Tibial artery (tissue), 4 donors: ENCODE data around the gene METTL25B.

Experiments used
- DNase-seq, 2 donors: peaks; one replicate each; pipeline ENCODE4 v3.0.0-alpha.2; 2019
- H3K27ac ChIP-seq, 2 donors: fragments of 200-600 bp; sonication (generic) in 1 of 2; 1 replicate in 1 of 2; 2 replicates in 1 of 2; pipeline ENCODE4 v1.5.1; 2018 to 2019; ENCODE audit warnings: mild to moderate bottlenecking in 1 of 2
- H3K27me3 ChIP-seq, 2 donors: fragments of 200-600 bp; sonication (generic) in 1 of 2; one replicate each; pipeline versions ENCODE4 v1.5.1 to v1.6.0; 2016 to 2019
- H3K36me3 ChIP-seq, 3 donors: fragments of 200-600 bp; sonication (generic) in 2 of 3; one replicate each; pipeline ENCODE4 v1.5.1; 2016 to 2019; ENCODE audit warnings: mild to moderate bottlenecking in 2 of 3
- H3K4me1 ChIP-seq, 4 donors: fragments of 200-600 bp; sonication (generic) in 2 of 4; 1 replicate in 3 of 4; 2 replicates in 1 of 4; pipeline ENCODE4 v1.5.1; 2016 to 2019
- H3K4me3 ChIP-seq, 2 donors: fragments of 200-600 bp; sonication (generic) in 1 of 2; 1 replicate in 1 of 2; 2 replicates in 1 of 2; pipeline ENCODE4 v1.5.1; 2018 to 2019; ENCODE audit warnings: mild to moderate bottlenecking in 2 of 2
- H3K9me3 ChIP-seq, 3 donors: fragments of 200-600 bp; sonication (generic) in 1 of 3; one replicate each; pipeline ENCODE4 v1.5.1; 2016 to 2019
- intact Hi-C: fragments of 100-400 bp; cut with DNase I; formaldehyde crosslinking; loops from one replicate; pipeline ENCODE4 v1.15.0; 2023; ENCODE audit warnings: low total_unique reads
- TF ChIP-seq, protein P1 (sequence below), 2 experiments: fragments of 200-600 bp in 1 of 2; fragments of 450-650 bp in 1 of 2; IDR thresholded peaks; one replicate each; pipeline ENCODE4 v1.5.1; 2017 to 2019; ENCODE audit warnings: antibody characterized with exemption in 2 of 2, mild to moderate bottlenecking in 1 of 2, moderate library complexity in 1 of 2

Gene METTL25B

DNA sequence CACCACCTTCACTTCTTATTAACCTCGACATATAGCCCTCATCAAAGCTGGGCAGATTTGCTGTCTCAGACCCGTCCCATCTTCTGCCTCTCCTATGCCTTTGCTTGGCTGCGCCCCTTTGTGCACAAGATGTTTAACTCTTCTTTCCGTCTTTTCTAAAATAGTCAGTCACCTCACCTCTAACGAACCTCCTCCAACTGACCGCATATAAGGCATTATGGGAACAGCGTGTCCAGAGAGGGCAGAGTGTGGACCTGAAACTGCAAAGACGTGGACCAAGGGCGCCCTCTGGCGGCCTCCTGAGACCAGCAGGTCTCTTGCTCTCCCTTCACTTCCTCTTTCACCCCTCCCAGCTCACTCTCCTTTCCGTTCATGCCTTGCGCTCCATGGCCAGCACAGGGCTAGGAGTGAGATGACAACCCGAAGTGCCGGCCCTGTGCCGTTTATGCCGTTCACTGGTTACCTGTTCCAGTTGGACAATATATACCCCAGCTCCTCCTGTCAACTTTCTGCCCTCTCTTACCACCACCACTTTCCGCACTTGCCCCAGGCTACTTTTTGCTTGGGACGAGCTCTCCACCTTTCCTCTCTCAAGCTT, 2.5 kb upstream of the METTL25B start:
- Histone ChIP-seq H3K27me3 (no peaks in the 10 kb centered on the region), H3K9me3 (no peaks in the 10 kb centered on the region), H3K4me1 (peaks cover 0 to 48% (median 40%) of the 10 kb centered on the region in 4 donors), H3K36me3 (peaks cover 30 to 43% (median 40%) of the 10 kb centered on the region in 3 donors), H3K4me3 (peak overlapping the region; percentile 65), H3K27ac (peak overlapping the region in 1 of 2 donors; percentile 44)
- intact Hi-C loops, result loop anchor here (2.0 kb wide), 1 partner anchor 33 kb away; no protein-coding TSS in a partner anchor
- DNase-seq, result peak; percentile 86 to 93
- TF ChIP-seq, protein P1, sequence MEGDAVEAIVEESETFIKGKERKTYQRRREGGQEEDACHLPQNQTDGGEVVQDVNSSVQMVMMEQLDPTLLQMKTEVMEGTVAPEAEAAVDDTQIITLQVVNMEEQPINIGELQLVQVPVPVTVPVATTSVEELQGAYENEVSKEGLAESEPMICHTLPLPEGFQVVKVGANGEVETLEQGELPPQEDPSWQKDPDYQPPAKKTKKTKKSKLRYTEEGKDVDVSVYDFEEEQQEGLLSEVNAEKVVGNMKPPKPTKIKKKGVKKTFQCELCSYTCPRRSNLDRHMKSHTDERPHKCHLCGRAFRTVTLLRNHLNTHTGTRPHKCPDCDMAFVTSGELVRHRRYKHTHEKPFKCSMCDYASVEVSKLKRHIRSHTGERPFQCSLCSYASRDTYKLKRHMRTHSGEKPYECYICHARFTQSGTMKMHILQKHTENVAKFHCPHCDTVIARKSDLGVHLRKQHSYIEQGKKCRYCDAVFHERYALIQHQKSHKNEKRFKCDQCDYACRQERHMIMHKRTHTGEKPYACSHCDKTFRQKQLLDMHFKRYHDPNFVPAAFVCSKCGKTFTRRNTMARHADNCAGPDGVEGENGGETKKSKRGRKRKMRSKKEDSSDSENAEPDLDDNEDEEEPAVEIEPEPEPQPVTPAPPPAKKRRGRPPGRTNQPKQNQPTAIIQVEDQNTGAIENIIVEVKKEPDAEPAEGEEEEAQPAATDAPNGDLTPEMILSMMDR (IDR thresholded peaks at IDR 0.05), result peak; percentile 92 to 97

DNA sequence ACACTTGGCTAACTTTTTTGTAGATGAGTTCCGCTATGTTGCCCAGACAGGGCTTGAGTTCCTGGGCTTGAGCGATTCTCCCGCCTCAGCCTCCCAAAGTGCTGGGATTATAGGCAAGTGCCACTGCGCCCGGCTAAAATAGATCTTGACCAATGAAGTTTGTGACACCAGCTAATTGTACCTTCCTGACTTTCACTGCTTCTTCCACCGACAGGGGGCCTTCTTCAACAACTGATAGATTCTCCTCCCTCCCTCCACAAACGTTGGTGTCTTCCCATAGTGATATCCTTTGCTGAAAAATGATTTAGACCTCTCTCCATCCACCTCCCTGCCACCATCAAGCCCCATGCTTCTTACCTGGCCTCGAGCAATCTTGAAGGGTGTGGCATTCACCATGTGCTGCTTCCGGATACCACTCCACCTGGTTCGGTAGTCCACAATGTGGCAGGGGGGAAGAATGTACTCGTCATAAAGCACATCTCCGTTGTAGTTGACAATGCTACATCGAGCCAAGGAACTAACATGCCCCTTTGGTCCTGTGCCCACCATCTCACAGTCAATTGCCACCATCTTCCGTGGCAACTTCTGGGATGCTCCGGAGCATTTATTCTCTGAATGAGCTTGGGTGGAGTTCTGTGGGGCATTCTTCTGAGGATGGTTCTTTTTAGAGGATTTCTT, 1.6 kb upstream of the METTL25B start:
- peak overlapping the region; percentile 65 for H3K4me3 ChIP-seq
- peak overlapping the region in 1 of 2 donors; percentile 99 for H3K27ac ChIP-seq
- peak in 1 of 2 donors; percentile 57 for DNase-seq
- intact Hi-C loops, result no loop called here
- peaks cover 0 to 48% (median 40%) of the 10 kb centered on the region in 4 donors for H3K4me1 ChIP-seq
- no peaks in the 10 kb centered on the region for H3K9me3 ChIP-seq
- TF ChIP-seq, protein P1 (IDR thresholded peaks at IDR 0.05), result peak; percentile 24 to 29
- no peaks in the 10 kb centered on the region for H3K27me3 ChIP-seq
- peaks cover 26 to 34% (median 33%) of the 10 kb centered on the region in 3 donors for H3K36me3 ChIP-seq

- Histone ChIP-seq H3K36me3 (peaks cover 22 to 33% (median 26%) of the 10 kb centered on the region in 3 donors), H3K4me1 (peaks cover 0 to 48% (median 40%) of the 10 kb centered on the region in 4 donors), H3K9me3 (no peaks in the 10 kb centered on the region), H3K27ac (peak overlapping the region; percentile 98 to 99), H3K4me3 (peak overlapping the region; percentile 65), H3K27me3 (no peaks in the 10 kb centered on the region)
- intact Hi-C loops, result no loop called here
- TF ChIP-seq, protein P1 (IDR thresholded peaks at IDR 0.05), result no peak
- DNase-seq, result no peak
Measured at GRCh38 chr1:156727492-156727891, 777 bp upstream of the METTL25B start.

- Histone ChIP-seq H3K27me3 (no peaks in the 10 kb centered on the region), H3K36me3 (peaks cover 13 to 33% (median 13%) of the 10 kb centered on the region in 3 donors), H3K27ac (peak within 1 kb of the TSS; percentile 98 to 99), H3K4me3 (peak within 1 kb of the TSS; percentile 65), H3K9me3 (no peaks in the 10 kb centered on the region), H3K4me1 (peaks cover 0 to 48% (median 38%) of the 10 kb centered on the region in 4 donors)
- intact Hi-C loops, result no loop called here
- TF ChIP-seq, protein P1 (IDR thresholded peaks at IDR 0.05), result no peak
- peak; percentile 97 to 99 for DNase-seq
Measured at GRCh38 chr1:156728599-156729462, 562 bp downstream of the METTL25B start, which contains the start of gene ISG20L2. TSS of gene ISG20L2 (minus strand) at chr1:156728766. CDS start at chr1:156727652, 1,114 bp downstream.

DNA sequence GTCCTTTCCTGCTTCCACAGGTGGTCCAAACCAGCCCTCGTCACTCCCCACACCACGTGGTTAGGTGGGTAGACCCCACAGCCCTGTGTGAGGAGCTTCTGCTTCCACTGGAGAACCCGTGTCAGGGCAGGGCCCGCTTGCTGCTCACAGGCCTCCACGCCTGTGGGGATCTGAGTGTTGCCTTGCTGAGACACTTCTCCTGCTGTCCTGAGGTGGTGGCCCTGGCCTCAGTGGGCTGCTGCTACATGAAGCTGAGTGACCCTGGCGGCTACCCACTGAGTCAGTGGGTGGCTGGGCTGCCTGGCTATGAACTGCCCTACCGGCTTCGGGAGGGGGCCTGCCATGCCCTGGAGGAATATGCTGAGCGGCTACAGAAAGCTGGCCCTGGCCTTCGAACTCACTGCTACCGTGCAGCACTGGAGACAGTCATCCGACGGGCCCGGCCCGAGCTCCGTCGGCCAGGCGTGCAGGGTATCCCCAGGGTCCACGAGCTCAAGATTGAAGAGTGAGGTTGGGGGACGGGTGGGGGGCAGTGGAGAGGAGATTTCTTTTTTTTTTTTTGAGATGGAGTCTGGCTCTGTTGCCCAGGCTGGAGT, 5.8 kb downstream of the METTL25B start:
- H3K9me3 ChIP-seq, result no peaks in the 10 kb centered on the region
- DNase-seq, result no peak
- H3K27ac ChIP-seq, result no peak overlapping the region
- TF ChIP-seq, protein P1 (IDR thresholded peaks at IDR 0.05), result no peak
- H3K4me3 ChIP-seq, result no peak overlapping the region
- H3K4me1 ChIP-seq, result peaks cover 0 to 10% (median 2%) of the 10 kb centered on the region in 4 donors
- peaks cover 16 to 63% (median 20%) of the 10 kb centered on the region in 3 donors for H3K36me3 ChIP-seq
- intact Hi-C loops, result no loop called here
- H3K27me3 ChIP-seq, result no peaks in the 10 kb centered on the region
